Measurements from ENCODE around the gene CNTN5. TPM values are rescaled to one million over a fixed set of nuclear protein-coding genes. Genes with fewer than 3 reads are reported as not detected.

CNTN5 gene
- total and polyA plus RNA-seq, 2 donors (not counting 1 experiment from before 2014, with no cell fraction given) = not detected

- Mint-ChIP-seq H3K27me3 (no peaks in the 10 kb centered on the region), H3K9me3 (ENCODE audit: insufficient read depth) (no peaks in the 10 kb centered on the region), H3K4me3 (no peak overlapping the region), H3K4me1 (no peaks in the 10 kb centered on the region), H3K27ac (no peak overlapping the region)
- Histone ChIP-seq H3K9ac (ENCODE audit: low read length) (no peak overlapping the region), H3K4me1 (ENCODE audit: control insufficient read depth in 2 of 2, insufficient read depth in 2 of 2, low read length in 2 of 2) (no peaks in the 10 kb centered on the region), H3K27me3 (replicated peaks in 1 of 4; ENCODE audit: control extremely low read depth in 1 of 4, control insufficient read depth in 3 of 4, insufficient read depth in 4 of 4, low read length in 3 of 4) (no peaks in the 10 kb centered on the region), H3K27ac (ENCODE audit: low read length in 2 of 2) (no peak overlapping the region), H2AFZ (ENCODE audit: insufficient read depth, low read depth, low read length, poor library complexity, severe bottlenecking) (no peak overlapping the region), H4K20me1 (ENCODE audit: control insufficient read depth, insufficient read depth, low read length, poor library complexity, severe bottlenecking) (no peaks in the 10 kb centered on the region), H3K9me3 (ENCODE audit: control extremely low read depth in 1 of 3, control insufficient read depth in 2 of 3, insufficient read depth in 1 of 3, low read length in 2 of 3) (no peaks in the 10 kb centered on the region), H3K4me3 (ENCODE audit: control extremely low read depth in 1 of 5, extremely low read depth in 1 of 5, insufficient read depth in 1 of 5, low read depth in 2 of 5, low read length in 4 of 5) (no peak overlapping the region), H3K36me3 (replicated peaks in 1 of 2; ENCODE audit: control extremely low read depth in 1 of 2, control insufficient read depth in 1 of 2, extremely low read depth in 1 of 2, insufficient read depth in 2 of 2, low read length in 1 of 2) (no peaks in the 10 kb centered on the region), H3K79me2 (ENCODE audit: control insufficient read depth, insufficient read depth, low read length) (no peaks in the 10 kb centered on the region), H3K4me2 (replicated peaks; ENCODE audit: low read depth, low read length, poor library complexity, severe bottlenecking) (no peak overlapping the region)
- CTCF ChIA-PET = no interaction called here
- DNase-seq (no peak), ATAC-seq (ENCODE audit: low read depth) (no peak)
- POLR2A ChIA-PET = no interaction called here
- TF ChIP-seq EZH2 (IDR thresholded peaks at IDR 0.05; ENCODE audit: borderline replicate concordance, insufficient read depth, low read depth, low read length, poor library complexity, severe bottlenecking) = no peak
- TF ChIP-seq, protein P1, sequence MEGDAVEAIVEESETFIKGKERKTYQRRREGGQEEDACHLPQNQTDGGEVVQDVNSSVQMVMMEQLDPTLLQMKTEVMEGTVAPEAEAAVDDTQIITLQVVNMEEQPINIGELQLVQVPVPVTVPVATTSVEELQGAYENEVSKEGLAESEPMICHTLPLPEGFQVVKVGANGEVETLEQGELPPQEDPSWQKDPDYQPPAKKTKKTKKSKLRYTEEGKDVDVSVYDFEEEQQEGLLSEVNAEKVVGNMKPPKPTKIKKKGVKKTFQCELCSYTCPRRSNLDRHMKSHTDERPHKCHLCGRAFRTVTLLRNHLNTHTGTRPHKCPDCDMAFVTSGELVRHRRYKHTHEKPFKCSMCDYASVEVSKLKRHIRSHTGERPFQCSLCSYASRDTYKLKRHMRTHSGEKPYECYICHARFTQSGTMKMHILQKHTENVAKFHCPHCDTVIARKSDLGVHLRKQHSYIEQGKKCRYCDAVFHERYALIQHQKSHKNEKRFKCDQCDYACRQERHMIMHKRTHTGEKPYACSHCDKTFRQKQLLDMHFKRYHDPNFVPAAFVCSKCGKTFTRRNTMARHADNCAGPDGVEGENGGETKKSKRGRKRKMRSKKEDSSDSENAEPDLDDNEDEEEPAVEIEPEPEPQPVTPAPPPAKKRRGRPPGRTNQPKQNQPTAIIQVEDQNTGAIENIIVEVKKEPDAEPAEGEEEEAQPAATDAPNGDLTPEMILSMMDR (IDR thresholded peaks at IDR 0.05) = no peak
- WGBS (ENCODE audit: insufficient coverage) = no CpG with 5 or more reads among the region's 2 CpGs
- intact Hi-C loops (cut with micrococcal nuclease) = no loop called here
Observed at GRCh38 chr11:99275521-99275920, 254.8 kb downstream of the CNTN5 start.

DNA sequence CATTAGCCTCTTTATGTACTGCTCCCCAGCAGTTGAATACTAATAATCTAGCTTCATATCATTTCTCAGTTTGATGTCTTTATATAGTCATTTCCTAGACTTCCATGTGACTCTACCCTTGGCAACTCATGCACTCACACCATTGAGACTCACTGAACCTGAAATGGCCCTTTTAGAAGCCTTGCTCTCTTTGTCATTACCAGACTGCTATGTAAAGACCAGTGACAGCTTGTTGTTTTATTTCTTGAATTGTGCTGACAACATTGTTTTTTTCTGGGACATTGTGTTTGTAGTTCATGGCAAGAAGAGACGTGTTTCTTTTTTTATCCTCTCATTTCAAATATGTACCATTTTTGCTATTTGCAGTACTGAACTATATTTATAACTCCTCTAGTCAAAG lies 256.5 kb downstream of the CNTN5 start:
- ATAC-seq (ENCODE audit: low read depth) (no peak), DNase-seq (no peak)
- H3K27me3 ChIP-seq (replicated peaks in 1 of 4; ENCODE audit: control extremely low read depth in 1 of 4, control insufficient read depth in 3 of 4, insufficient read depth in 4 of 4, low read length in 3 of 4) = no peaks in the 10 kb centered on the region
- Mint-ChIP-seq H3K9me3 (ENCODE audit: insufficient read depth) (no peaks in the 10 kb centered on the region), H3K27me3 (no peaks in the 10 kb centered on the region), H3K27ac (no peak overlapping the region), H3K4me3 (no peak overlapping the region), H3K4me1 (no peaks in the 10 kb centered on the region)
- H2AFZ ChIP-seq (ENCODE audit: insufficient read depth, low read depth, low read length, poor library complexity, severe bottlenecking) = no peak overlapping the region
- intact Hi-C loops (cut with micrococcal nuclease) = no loop called here
- H3K9me3 ChIP-seq (ENCODE audit: control extremely low read depth in 1 of 3, control insufficient read depth in 2 of 3, insufficient read depth in 1 of 3, low read length in 2 of 3) = no peaks in the 10 kb centered on the region
- no peak overlapping the region for H3K4me2 ChIP-seq (replicated peaks; ENCODE audit: low read depth, low read length, poor library complexity, severe bottlenecking)
- H3K36me3 ChIP-seq (replicated peaks in 1 of 2; ENCODE audit: control extremely low read depth in 1 of 2, control insufficient read depth in 1 of 2, extremely low read depth in 1 of 2, insufficient read depth in 2 of 2, low read length in 1 of 2) = no peaks in the 10 kb centered on the region
- H4K20me1 ChIP-seq (ENCODE audit: control insufficient read depth, insufficient read depth, low read length, poor library complexity, severe bottlenecking) = no peaks in the 10 kb centered on the region
- no CpG with 5 or more reads among the region's 1 CpG for WGBS (ENCODE audit: insufficient coverage)
- no peaks in the 10 kb centered on the region for H3K79me2 ChIP-seq (ENCODE audit: control insufficient read depth, insufficient read depth, low read length)
- H3K4me3 ChIP-seq (ENCODE audit: control extremely low read depth in 1 of 5, extremely low read depth in 1 of 5, insufficient read depth in 1 of 5, low read depth in 2 of 5, low read length in 4 of 5) = no peak overlapping the region
- CTCF ChIA-PET = no interaction called here
- no peak overlapping the region for H3K9ac ChIP-seq (ENCODE audit: low read length)
- no peak for TF ChIP-seq EZH2 (IDR thresholded peaks at IDR 0.05; ENCODE audit: borderline replicate concordance, insufficient read depth, low read depth, low read length, poor library complexity, severe bottlenecking)
- TF ChIP-seq, protein P1 (IDR thresholded peaks at IDR 0.05) = no peak
- POLR2A ChIA-PET = no interaction called here
- H3K27ac ChIP-seq (ENCODE audit: low read length in 2 of 2) = no peak overlapping the region
- no peaks in the 10 kb centered on the region for H3K4me1 ChIP-seq (ENCODE audit: control insufficient read depth in 2 of 2, insufficient read depth in 2 of 2, low read length in 2 of 2)

All from B cell (primary cell).